Spinal cord (tissue), 10 donors: ENCODE results near the gene CPSF4L. TPM values are rescaled to one million over a fixed set of nuclear protein-coding genes. Genes with fewer than 3 reads are reported as not detected.

ENCODE experiments used
- DNase-seq, 6 donors: peaks; one replicate each; pipeline versions ENCODE4 v3.0.0 to v3.0.0-alpha.2; 2013 to 2015; ENCODE audit warnings: low spot score in 6 of 6, low read depth in 4 of 6
- H3K27ac ChIP-seq: one replicate; pipeline ENCODE4 v1.5.1; 2013; ENCODE audit warnings: low read depth, low read length, control low read depth
- H3K27me3 ChIP-seq: one replicate; pipeline ENCODE4 v1.6.1; 2013; ENCODE audit warnings: low read length; ENCODE audit not compliant: control insufficient read depth, insufficient read depth
- H3K36me3 ChIP-seq: one replicate; pipeline ENCODE4 v1.6.1; 2013; ENCODE audit warnings: low read length; ENCODE audit not compliant: control insufficient read depth, insufficient read depth
- H3K4me1 ChIP-seq: one replicate; pipeline ENCODE4 v1.6.1; 2013; ENCODE audit warnings: low read length; ENCODE audit not compliant: control insufficient read depth, insufficient read depth
- H3K4me3 ChIP-seq: one replicate; pipeline ENCODE4 v1.5.1; 2013; ENCODE audit warnings: low read depth, low read length, control low read depth
- H3K9me3 ChIP-seq: one replicate; pipeline ENCODE4 v1.6.1; 2013; ENCODE audit warnings: low read length; ENCODE audit not compliant: control insufficient read depth, insufficient read depth
- WGBS: methylation state at CpG from one replicate; pipeline ENCODE4 v1.1.5; 2013; ENCODE audit warnings: missing lambda C conversion rate; ENCODE audit not compliant: insufficient coverage; 5-methylcytosine and 5-hydroxymethylcytosine counted together
- polyA plus RNA-seq, 2 donors: library from polyadenylated mRNA; unstranded; fragments of 120-200 nt; gene quantifications; one replicate each; pipeline ENCODE4 v1.2.1, GENCODE V29; 2013; ENCODE audit not compliant: insufficient read length in 2 of 2
- total RNA-seq, 2 donors: library from RNA; depleted of rRNA in 1 of 2; stranded (reverse); fragments of 120-200 nt in 1 of 2; fragments of >200 nt in 1 of 2; gene quantifications; one replicate each; pipeline versions ENCODE4 v1.2.3 to v1.2.4, GENCODE V29; 2013 to 2014
- donor health status: healthy.

The CPSF4L gene
- total and polyA plus RNA-seq, 4 donors = 0.29 TPM; not detected in 3

GRCh38 chr17:73290399-73291259 lies 28.9 kb upstream of the CPSF4L start:
- no peak for DNase-seq
- peaks cover 37% of the 10 kb centered on the region for H3K36me3 ChIP-seq
- WGBS = 81% methylated on average over 13 of the region's 16 CpGs
- H3K4me3 ChIP-seq = no peak overlapping the region
- H3K4me1 ChIP-seq = peaks cover 88% of the 10 kb centered on the region
- H3K27me3 ChIP-seq = no peaks in the 10 kb centered on the region
- no peaks in the 10 kb centered on the region for H3K9me3 ChIP-seq
- H3K27ac ChIP-seq = peak overlapping the region; percentile 57

GRCh38 chr17:73289549-73290254 lies 28.0 kb upstream of the CPSF4L start:
- H3K4me1 ChIP-seq = peaks cover 93% of the 10 kb centered on the region
- WGBS = 43% methylated on average over 3 of the region's 7 CpGs
- peak overlapping the region; percentile 57 for H3K27ac ChIP-seq
- no peak overlapping the region for H3K4me3 ChIP-seq
- no peaks in the 10 kb centered on the region for H3K27me3 ChIP-seq
- DNase-seq = no peak
- peaks cover 42% of the 10 kb centered on the region for H3K36me3 ChIP-seq
- no peaks in the 10 kb centered on the region for H3K9me3 ChIP-seq

GRCh38 chr17:73288534-73289302 lies 27.0 kb upstream of the CPSF4L start:
- Histone ChIP-seq H3K36me3 (peaks cover 47% of the 10 kb centered on the region), H3K27ac (peak overlapping the region; percentile 21), H3K4me1 (peaks cover 98% of the 10 kb centered on the region), H3K4me3 (no peak overlapping the region), H3K27me3 (no peaks in the 10 kb centered on the region), H3K9me3 (no peaks in the 10 kb centered on the region)
- WGBS = 59% methylated on average over 11 of the region's 19 CpGs
- DNase-seq = no peak

- peak overlapping the region; percentile 65 for H3K27ac ChIP-seq
- peaks cover 88% of the 10 kb centered on the region for H3K4me1 ChIP-seq
Measured at GRCh38 chr17:73286863-73287296, 25.2 kb upstream of the CPSF4L start.

DNA sequence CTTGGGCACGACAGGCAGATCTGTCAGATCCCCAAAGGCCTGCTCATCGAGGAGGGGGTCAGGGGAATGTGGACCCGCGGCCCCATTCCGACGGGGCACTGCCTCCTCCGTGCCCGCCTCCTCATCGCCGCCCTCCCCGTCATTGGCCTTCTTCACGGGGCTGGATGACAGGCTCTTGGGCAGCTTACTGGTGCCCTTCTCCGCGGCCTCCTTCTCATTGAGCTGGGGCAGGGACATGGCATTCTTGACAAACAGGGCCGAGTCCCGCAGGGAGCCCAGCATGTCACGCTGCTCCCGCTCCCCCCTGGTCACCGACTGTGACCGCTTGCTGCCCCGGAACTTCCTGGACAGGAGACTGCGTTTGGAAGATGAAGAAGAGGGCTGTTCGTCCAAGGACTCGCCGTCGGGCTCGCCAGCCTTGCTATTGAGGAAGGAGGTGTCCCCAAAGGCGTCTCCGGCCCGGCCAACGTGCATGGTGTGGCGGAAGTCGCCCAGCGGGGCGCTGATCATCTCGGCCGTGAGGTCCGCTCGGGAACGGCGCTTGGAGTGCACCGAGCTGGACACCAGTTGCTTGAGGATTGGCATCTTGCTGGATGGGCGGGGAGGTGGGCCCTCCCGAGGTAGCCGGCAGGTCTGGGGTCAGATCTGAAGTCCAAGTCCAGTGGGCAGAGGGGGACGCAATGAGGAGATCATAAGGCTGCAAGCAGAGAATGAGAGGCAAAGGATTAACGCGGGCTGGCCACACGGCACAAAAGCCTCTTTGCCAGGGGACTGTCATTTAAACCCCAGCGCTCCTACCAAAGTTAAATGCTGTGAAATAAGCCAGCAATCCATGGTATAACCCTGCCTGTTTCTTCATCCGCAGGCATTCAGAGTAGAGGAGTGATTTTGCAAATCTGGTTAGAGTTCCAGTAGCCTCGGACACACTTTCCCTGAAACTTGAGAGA lies 24.5 kb upstream of the CPSF4L start:
- H3K4me1 ChIP-seq = peaks cover 87% of the 10 kb centered on the region
- WGBS = 49% methylated on average over 45 of the region's 52 CpGs
- H3K27ac ChIP-seq = peak overlapping the region; percentile 65
- H3K9me3 ChIP-seq = no peaks in the 10 kb centered on the region
- H3K4me3 ChIP-seq = no peak overlapping the region
- H3K27me3 ChIP-seq = no peaks in the 10 kb centered on the region
- H3K36me3 ChIP-seq = peaks cover 54% of the 10 kb centered on the region
- no peak for DNase-seq

More at GRCh38 chr17:73286863-73287296, 25.2 kb upstream of the CPSF4L start:
- H3K27me3 ChIP-seq = no peaks in the 10 kb centered on the region
- peak in 1 of 6 donors; percentile 36 for DNase-seq
- WGBS = 61% methylated on average over 6 of the region's 8 CpGs
- H3K4me3 ChIP-seq = no peak overlapping the region
- H3K9me3 ChIP-seq = no peaks in the 10 kb centered on the region
- H3K36me3 ChIP-seq = peaks cover 55% of the 10 kb centered on the region

DNA sequence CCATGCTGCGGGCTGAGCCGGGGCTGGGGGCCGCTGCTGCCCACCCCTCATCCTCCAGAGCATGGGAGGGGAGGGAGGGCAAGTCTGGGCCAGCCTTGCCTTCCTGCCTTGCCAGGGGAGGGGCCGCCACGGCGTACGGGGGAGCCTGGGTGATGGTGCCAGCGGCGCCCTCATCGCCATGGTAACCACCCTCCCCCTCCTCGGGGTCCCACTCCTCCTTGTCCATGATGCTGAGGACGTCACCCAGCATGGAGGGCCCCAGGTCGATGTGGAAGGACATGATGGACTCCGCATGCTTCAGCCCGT lies 23.9 kb upstream of the CPSF4L start:
- Histone ChIP-seq H3K27ac (peak overlapping the region; percentile 65), H3K4me3 (no peak overlapping the region), H3K27me3 (no peaks in the 10 kb centered on the region), H3K9me3 (no peaks in the 10 kb centered on the region), H3K36me3 (peaks cover 51% of the 10 kb centered on the region), H3K4me1 (peaks cover 81% of the 10 kb centered on the region)
- WGBS = 45% methylated on average over 4 of the region's 15 CpGs
- DNase-seq = peak in 1 of 6 donors; percentile 54

DNA sequence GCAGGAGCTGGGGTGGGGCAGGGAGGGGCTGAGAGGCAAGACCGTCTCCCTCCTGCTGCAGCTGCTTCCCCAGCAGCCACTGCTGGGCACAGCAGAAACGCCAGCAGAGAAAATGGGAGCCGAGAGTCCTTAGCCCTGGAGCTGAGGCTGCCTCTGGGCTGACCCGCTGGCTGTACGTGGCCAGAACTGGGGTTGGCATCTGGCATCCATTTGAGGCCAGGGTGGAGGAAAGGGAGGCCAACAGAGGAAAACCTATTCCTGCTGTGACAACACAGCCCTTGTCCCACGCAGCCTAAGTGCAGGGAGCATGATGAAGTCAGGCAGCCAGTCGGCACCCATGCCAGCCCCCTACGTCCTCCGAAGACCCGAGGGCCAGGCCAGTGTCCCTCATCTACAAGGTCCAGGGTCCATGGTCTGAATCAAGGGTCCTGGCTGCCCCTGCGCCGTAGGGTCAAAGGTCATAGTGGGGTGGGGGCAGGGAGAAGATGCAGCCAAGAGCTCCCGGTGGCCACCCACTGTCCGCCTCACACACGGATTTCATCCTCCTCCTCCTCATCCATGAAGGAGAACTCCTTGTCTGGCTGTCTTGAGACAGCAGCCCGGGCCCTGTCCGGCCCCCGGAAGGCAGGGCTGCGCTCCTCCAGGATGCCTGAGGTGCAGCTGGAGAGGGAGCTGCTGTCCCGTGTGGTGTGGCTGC lies 23.4 kb upstream of the CPSF4L start:
- Histone ChIP-seq H3K4me3 (no peak overlapping the region), H3K4me1 (peaks cover 78% of the 10 kb centered on the region), H3K36me3 (peaks cover 51% of the 10 kb centered on the region), H3K27ac (peak overlapping the region; percentile 65), H3K27me3 (no peaks in the 10 kb centered on the region), H3K9me3 (no peaks in the 10 kb centered on the region)
- whole genome bisulfite sequencing = 53% methylated on average over 18 of the region's 20 CpGs
- DNase-seq = peak in 1 of 6 donors; percentile 26

DNA sequence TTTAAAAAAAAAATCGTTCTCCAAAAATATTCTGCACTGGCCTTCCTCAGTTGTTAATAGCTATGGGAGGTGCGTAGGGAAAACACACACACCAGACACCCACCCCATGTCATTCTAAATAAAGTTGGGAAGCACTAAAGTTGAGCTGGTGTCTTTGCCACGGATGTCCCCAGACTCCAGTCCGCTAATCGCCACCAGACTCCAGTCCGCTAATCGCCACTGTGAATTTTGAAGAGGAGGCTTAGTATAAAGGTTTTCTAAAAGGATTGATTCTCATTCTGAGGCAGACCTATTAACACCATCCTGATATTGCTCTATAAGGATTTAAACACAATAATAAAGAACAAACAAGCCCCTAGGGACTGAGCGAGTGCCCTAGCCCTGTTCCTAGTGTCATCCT lies 22.7 kb upstream of the CPSF4L start:
- peak in 1 of 6 donors; percentile 56 for DNase-seq
- Histone ChIP-seq H3K27me3 (no peaks in the 10 kb centered on the region), H3K4me1 (peaks cover 77% of the 10 kb centered on the region), H3K27ac (peak overlapping the region; percentile 65), H3K36me3 (peaks cover 57% of the 10 kb centered on the region), H3K4me3 (no peak overlapping the region), H3K9me3 (no peaks in the 10 kb centered on the region)
- WGBS = 33% methylated on average over 1 of the region's 8 CpGs
